ENCODE data around the gene GLA.

GLA gene

GRCh38 chrX:101397779-101398178, 9.9 kb downstream of the GLA start:
- no peak for DNase-seq (ENCODE audit: low read depth)

DNA sequence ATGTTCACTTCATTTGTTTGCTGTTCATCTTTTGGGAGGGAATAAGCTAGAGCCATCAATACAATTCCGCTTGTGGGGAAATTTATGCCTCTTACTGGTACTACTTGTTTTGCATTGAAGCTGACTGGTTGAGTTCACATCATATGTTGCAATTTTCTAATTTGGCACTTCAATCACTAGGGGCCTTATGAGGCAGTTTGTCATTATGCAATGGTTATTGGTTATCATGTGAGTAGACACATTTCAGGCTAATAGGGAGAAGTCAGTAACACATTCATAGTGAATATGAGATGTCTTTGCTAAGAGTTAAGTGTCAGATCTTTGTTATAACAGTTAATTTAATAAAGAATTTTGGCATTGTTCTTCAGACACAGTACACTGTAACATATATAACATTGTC, 11.9 kb downstream of the GLA start:
- DNase-seq (ENCODE audit: low read depth), result no peak

DNA sequence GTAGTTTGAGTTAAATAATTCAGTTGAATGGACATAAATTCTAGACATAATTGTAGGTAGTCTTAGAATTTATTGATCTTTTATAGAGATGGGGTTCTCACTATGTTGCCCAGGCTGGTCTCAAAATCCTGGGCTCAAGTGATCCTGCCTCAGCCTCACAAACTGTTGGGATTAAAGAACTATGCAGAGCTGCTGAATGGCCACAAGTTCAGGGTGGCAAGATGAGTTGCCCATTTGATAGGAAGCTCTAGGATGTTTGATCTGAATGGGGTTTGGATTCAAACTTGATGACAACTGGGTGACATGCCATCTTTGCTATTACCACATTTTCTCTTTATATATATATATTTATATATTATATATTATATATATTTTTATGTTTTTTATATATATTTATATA, 13.4 kb downstream of the GLA start:
- no peak for DNase-seq (ENCODE audit: low read depth)

- no peak for DNase-seq (ENCODE audit: low read depth)
Observed at GRCh38 chrX:101393530-101394305, 14.0 kb downstream of the GLA start.

DNA sequence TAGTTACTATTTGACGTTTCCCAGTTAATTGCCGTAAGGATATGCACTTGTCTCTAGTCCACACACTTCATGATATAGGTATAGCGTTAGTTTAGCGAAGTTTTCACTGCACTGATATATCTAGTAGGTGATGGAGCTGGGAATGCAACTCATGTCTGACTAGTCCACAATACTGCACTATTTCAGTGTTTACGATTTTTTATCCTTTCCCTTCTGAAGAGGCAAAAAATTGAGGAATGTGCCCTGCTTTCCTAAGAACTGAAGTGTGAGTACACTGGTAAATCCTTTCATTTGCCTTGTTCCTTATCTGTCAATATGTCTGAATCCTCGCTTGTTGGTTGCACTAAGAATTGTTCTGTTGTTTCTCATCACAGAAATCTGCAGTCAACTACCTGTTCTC, 15.9 kb downstream of the GLA start:
- no peak for DNase-seq (ENCODE audit: low read depth)

- peak; percentile 54 for DNase-seq (ENCODE audit: low read depth)
Observed at GRCh38 chrX:101390664-101391525, 16.8 kb downstream of the GLA start, which contains the start of gene RPL36A. Gene RPL36A (plus strand): TSS chrX:101391011. CDS start chrX:101391044, 33 bp downstream.

DNA sequence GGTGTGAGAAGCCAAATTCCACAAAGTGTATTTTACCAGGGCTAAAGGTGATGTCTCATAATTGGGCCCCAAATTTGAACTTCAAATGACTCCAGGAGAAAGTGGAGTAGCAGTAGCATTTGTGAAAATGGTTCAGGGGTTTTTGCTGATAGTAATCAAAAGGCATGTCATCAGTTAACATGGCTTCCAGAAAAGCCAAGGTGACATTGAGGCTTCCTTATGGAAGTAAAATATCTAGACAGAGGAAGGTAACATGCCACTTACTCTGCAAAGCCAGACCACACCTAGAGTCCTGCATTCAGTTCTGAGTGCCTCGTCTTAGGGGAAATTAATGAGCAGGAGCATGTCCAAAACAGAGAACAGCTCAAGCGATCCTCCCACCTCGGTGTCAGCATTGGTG, 19.1 kb downstream of the GLA start:
- no peak for DNase-seq (ENCODE audit: low read depth)

DNA sequence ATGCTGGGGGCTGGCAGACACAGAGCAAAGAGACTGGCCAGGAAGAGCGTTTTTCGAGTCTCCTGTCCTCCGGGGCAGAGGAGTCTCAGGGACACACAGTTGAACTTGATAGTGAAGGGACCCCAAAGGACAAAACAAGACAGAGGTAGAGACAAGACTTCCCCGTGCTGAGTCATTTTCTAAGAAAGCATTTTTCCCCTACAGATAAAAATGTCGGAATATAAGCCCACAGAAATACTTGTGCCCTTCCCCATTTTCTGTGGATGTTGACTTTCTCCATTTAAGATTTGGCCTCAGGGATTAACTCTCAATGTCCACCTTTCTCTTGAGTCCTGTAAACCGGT, 21.2 kb downstream of the GLA start:
- no peak for DNase-seq (ENCODE audit: low read depth)

DNA sequence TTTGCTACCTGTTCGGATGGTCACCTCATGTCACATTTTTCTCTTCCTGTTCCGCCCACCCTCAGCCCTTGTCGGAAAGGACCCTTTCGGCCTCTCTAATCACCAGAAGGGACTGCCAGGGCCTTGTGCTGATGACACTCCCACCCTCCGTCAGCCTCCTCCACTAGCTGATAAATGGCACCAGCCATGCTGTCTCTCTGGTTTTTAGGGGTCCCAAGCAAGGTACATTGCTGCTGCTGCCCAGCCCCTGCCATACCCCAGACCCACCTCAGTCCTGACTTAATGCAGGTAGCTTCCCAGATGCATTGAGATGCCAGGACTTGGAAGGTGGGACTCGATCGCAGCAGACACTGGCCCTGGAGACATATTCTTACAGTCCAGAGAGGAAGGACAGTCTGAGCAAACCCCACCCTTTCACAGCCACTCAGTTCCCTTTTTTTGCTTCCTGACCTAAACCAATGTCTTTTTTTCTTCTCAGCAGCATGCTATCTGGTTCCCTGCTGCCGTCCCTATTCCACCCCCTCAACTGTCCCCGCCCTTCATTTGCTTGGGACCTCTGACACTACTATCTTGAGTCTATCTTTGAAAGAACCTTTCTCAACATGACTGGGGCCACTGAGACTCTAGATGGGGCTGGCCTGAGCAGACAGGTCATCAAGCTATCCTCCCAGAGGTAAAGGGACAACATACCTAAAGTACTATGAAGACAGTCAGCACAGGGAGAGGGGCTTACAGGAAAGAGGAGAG, 21.8 kb downstream of the GLA start, which contains the start of gene BTK:
Gene BTK, minus strand, starts transcription at position 397 of the 747 bp plus-strand sequence. CDS start 10,907 bp downstream, outside the sequence.
- no peak for DNase-seq (ENCODE audit: low read depth)

GRCh38 chrX:101385026-101385684, 22.6 kb downstream of the GLA start:
- no peak for DNase-seq (ENCODE audit: low read depth)

DNA sequence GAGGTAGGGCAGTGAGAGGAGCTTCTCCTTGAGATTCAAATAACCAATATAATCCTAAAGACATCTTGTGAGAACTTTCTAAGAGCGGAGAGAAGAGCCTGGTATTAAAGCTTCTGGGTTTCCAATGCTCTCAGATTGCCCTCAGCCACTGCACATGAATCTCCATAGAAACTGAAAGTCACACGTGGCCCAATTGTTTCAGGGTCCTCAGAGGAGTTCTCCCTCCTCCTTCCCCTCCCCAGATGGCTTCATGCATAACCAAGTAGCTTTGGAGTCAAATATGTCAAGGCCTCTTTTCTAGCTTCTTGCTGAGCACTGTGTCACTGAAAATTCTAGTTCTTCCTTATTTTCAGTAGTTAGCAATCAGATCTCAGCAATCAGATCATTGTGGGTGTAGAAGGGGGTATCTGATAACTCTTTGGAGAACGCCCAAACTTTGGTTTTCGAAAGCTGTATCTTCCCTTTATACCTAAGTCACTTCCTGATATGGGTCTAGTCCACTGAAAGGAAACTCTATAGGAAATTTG, 24.0 kb downstream of the GLA start:
- DNase-seq (ENCODE audit: low read depth), result no peak

GRCh38 chrX:101377547-101377946, 30.2 kb downstream of the GLA start:
- no peak for DNase-seq (ENCODE audit: low read depth)

- DNase-seq (ENCODE audit: low read depth), result no peak
Observed at GRCh38 chrX:101370888-101371504, 36.7 kb downstream of the GLA start.

- DNase-seq (ENCODE audit: low read depth), result no peak
Observed at GRCh38 chrX:101369687-101370086, 38.0 kb downstream of the GLA start.

DNA sequence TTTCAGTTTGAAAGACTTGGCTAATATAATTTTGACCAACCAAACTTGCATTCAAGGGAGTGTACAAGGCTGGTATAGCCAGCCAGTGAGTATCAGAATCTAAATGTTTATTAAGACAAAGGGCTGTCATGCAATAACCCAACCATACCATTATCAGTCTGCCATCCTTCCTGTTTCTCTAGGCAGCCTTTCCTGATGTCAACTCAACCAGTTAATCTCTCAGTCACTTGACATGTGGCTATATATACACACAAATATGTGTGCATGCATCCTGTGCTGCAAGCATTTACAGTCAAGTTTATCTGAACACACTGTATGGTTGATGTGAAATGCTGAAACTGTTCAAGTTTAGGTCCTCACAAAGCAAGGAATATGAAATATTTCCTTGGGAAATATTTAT, 38.9 kb downstream of the GLA start:
- no peak for DNase-seq (ENCODE audit: low read depth)

DNA sequence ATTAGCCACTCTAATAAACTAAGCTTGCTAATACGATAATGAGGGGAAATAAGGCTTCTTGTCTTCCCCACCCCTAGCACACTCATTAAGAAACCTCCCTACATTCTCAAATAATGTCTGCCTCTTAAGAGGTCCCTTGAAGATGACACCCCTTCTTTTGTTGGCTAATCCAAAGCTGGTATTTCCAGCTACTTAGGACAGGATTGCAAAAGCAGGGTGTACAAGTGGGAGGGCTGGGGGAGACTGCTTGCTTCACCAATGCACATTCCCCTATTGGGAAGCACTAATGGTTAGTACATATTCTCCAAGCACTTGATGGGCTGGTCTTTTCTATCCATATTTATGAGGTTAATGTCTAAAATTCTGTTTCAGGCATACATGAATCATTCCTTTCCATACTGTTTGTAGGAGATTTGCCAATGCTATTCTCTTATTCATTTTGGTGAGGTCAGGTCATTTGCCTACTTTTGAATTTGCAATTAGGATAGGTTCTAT, 42.4 kb downstream of the GLA start:
- DNase-seq (ENCODE audit: low read depth), result no peak

- no peak for DNase-seq (ENCODE audit: low read depth)
Observed at GRCh38 chrX:101362757-101363156, 45.0 kb downstream of the GLA start.

- no peak for DNase-seq (ENCODE audit: low read depth)
Observed at GRCh38 chrX:101362116-101362515, 45.6 kb downstream of the GLA start.

DNA sequence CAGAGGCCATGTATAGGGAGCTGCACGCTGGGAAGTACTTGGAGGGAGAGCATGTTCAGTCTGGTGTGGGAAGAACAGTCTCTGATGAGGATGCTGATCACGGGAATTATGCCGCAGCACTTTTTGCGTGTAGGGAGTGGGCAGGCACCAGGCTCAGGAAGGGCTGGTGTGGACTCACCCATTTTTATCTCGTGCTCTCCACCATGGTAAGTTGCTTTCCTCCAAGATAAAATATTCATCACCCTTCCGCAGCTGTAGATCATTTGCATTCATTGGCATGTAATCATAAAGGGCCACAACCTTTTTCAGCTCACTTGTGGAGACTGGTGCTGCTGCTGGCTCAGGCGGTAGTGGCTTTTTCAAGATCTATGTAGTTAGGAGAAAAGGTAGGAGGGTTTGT, 47.3 kb downstream of the GLA start:
- no peak for DNase-seq (ENCODE audit: low read depth)

DNA sequence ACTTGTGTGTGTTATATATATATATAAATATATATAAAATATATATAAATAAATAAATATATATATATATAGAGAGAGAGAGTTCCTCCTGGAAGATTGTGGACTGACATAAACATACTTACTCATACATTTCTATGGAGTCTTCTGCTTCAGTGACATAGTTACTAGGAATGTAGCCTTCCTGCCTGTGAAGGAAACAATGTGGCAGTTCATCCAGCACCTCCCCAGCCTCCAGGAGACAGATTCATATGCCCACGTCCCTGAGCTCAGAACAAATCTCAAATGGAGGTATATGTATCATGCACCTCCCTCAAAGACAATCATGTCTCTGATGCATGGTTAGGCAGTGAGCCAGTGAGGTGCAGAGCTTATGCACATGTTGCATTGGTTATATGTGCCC, 47.8 kb downstream of the GLA start:
- no peak for DNase-seq (ENCODE audit: low read depth)

DNA sequence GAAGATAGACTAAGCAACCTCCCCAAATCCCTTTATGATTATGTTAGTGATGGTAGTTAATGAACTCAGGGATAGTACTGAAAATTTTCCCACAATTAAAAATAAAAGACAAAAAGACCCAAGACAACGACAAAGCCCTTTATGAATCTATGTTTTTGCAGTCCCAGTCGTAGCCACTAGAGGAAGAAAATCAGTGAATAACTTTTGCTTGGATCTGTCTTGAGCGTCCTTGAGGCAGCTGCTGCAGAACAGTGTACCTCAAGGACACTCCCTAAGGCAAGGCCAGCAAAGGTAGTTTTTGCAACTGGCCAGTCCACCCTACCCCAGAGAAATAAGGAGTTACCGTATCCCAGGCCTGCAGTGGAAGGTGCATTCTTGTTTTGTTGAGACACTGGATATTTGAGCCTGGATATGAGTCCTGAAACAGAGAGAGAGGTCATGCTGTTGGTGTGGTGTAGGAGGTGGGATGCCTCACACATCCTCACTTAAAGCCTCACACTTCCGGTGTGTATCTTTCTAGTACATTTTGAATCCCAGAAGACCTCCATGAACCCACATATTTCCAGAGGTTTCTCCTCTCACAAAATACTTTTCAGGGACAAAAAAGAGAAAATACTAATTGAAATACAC, 50.4 kb downstream of the GLA start:
- no peak for DNase-seq (ENCODE audit: low read depth)

All from stimulated activated CD8-positive, alpha-beta memory T cell treated with anti-CD3 and anti-CD28 coated beads, Interleukin-15, amount 100 ng/mL, for 24 hours (primary cell).